Adipocyte (in vitro differentiated cells): ENCODE measurements around the gene DNAJB2.
"Not testable (repeated sequence)": the region's sequence is repeated elsewhere in the genome, so short reads cannot be mapped to it uniquely, and the experiment has no call there.

ENCODE experiments used
- DNase-seq: peaks from one replicate; pipeline ENCODE4 v3.0.0-alpha.2; 2015; ENCODE audit warnings: low read depth
- H3K27me3 ChIP-seq: replicated peaks from 2 replicates; pipeline ENCODE4 v1.7.0; 2013; ENCODE audit warnings: mild to moderate bottlenecking, low read length, moderate library complexity; ENCODE audit not compliant: control insufficient read depth, insufficient read depth
- H3K36me3 ChIP-seq: 2 replicates; pipeline ENCODE4 v1.7.0; 2013; ENCODE audit warnings: low read length, mild to moderate bottlenecking, moderate library complexity; ENCODE audit not compliant: control insufficient read depth, insufficient read depth, severe bottlenecking
- H3K4me1 ChIP-seq: 2 replicates; pipeline ENCODE4 v1.7.0; 2013; ENCODE audit warnings: mild to moderate bottlenecking, low read length, moderate library complexity; ENCODE audit not compliant: control insufficient read depth, insufficient read depth
- H3K4me3 ChIP-seq: 2 replicates; pipeline ENCODE4 v1.7.0; 2013; ENCODE audit warnings: mild to moderate bottlenecking, low read length, moderate library complexity
- H3K9ac ChIP-seq: 2 replicates; pipeline ENCODE4 v1.7.0; 2013; ENCODE audit warnings: mild to moderate bottlenecking, low read length, moderate library complexity
- H3K9me3 ChIP-seq: 2 replicates; pipeline ENCODE4 v1.7.0; 2013; ENCODE audit warnings: mild to moderate bottlenecking, low read length, moderate library complexity; ENCODE audit not compliant: control insufficient read depth

The DNAJB2 gene

GRCh38 chr2:219249203-219249980 is 29.8 kb upstream of the DNAJB2 start:
- Histone ChIP-seq H3K27me3 (no peaks in the 10 kb centered on the region), H3K9ac (peak overlapping the region; percentile 77), H3K4me1 (peaks cover 66% of the 10 kb centered on the region), H3K36me3 (peaks cover 13% of the 10 kb centered on the region), H3K9me3 (no peaks in the 10 kb centered on the region), H3K4me3 (peak overlapping the region; percentile 44)
- peak; percentile 78 for DNase-seq

DNA sequence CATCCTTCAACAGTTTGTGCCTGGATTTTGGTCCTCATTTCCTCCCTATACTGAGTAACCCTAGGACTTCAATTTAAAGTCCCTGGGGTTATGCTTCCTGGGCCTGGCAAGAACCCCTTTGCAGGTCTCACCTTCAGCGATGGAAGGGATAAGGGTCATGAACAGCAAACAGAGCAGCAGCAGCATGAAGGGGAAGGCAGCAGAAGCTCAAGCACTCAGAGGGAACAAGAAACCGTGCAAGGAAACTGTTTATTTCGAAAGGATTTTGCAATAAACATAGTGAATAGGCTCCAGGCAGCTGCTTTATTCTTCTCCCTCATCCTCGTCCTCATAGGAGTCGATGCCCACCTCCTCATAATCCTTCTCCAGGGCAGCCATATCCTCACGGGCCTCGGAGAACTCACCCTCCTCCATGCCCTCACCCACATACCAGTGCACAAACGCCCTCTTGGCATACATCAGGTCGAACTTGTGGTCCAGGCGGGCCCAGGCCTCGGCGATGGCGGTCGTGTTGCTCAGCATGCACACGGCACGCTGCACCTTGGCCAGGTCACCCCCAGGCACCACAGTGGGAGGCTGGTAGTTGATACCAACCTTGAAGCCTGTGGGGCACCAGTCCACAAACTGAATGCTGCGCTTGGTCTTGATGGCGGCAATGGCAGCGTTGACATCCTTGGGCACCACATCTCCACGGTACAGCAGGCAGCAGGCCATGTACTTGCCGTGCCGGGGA is 29.0 kb upstream of the DNAJB2 start:
- peak; percentile 22 for DNase-seq
- Histone ChIP-seq H3K4me1 (peaks cover 64% of the 10 kb centered on the region), H3K9ac (peak overlapping the region; percentile 77), H3K36me3 (peaks cover 13% of the 10 kb centered on the region), H3K4me3 (peak overlapping the region; percentile 44), H3K27me3 (no peaks in the 10 kb centered on the region), H3K9me3 (no peaks in the 10 kb centered on the region)

GRCh38 chr2:219251656-219252055 is 27.5 kb upstream of the DNAJB2 start:
- DNase-seq = no peak
- Histone ChIP-seq H3K4me1 (peaks cover 54% of the 10 kb centered on the region), H3K36me3 (peaks cover 13% of the 10 kb centered on the region), H3K4me3 (no peak overlapping the region), H3K9ac (no peak overlapping the region), H3K9me3 (no peaks in the 10 kb centered on the region), H3K27me3 (no peaks in the 10 kb centered on the region)

DNA sequence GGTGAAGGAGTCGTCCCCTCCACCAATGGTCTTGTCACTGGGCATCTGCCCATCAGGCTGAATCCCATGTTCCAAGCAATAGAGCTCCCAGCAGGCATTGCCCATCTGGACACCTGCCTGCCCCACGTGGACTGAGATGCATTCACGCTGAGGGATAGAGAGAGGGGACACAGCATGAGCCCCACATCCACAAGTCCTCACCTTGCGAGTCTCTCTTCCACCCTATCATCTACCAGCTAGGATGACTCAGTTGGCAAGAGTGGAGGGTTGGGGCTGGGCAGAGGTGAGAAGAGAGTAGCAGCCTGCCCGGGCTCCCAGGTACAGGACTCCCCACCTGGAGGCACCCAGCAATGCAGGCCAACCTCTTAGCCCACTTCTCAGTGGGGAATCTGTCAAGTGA is 27.1 kb upstream of the DNAJB2 start:
- peaks cover 50% of the 10 kb centered on the region for H3K4me1 ChIP-seq
- H3K27me3 ChIP-seq = no peaks in the 10 kb centered on the region
- H3K36me3 ChIP-seq = peaks cover 13% of the 10 kb centered on the region
- no peaks in the 10 kb centered on the region for H3K9me3 ChIP-seq
- H3K9ac ChIP-seq = no peak overlapping the region
- DNase-seq = no peak
- H3K4me3 ChIP-seq = no peak overlapping the region

DNA sequence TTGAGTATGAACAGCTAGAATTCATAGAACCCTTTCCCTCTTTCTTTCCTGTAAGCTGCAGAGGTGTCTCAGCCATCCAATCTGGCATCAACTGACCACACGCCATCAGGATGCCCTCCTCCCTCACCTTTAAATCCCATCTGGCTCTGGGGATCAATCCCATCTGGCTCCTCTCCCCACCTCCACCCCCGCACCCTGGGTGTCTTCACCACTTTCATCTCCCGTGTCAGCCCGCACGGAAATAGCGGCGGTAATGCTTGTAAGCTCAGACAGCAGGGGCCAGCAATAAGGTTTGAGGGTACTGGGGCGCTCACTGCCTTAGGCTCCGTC is 26.6 kb upstream of the DNAJB2 start:
- H3K27me3 ChIP-seq = no peaks in the 10 kb centered on the region
- H3K36me3 ChIP-seq = peaks cover 12% of the 10 kb centered on the region
- DNase-seq = no peak
- no peaks in the 10 kb centered on the region for H3K9me3 ChIP-seq
- peak overlapping the region; percentile 81 for H3K4me3 ChIP-seq
- H3K4me1 ChIP-seq = peaks cover 47% of the 10 kb centered on the region
- no peak overlapping the region for H3K9ac ChIP-seq

- peak; percentile 43 for DNase-seq
- H3K4me3 ChIP-seq = peak within 1 kb of the TSS; percentile 81
- H3K36me3 ChIP-seq = peaks cover 6% of the 10 kb centered on the region
- H3K9me3 ChIP-seq = no peaks in the 10 kb centered on the region
- peak within 1 kb of the TSS; percentile 61 for H3K9ac ChIP-seq
- H3K27me3 ChIP-seq = no peaks in the 10 kb centered on the region
- peaks cover 46% of the 10 kb centered on the region for H3K4me1 ChIP-seq
Observed at GRCh38 chr2:219252900-219253752, 26.0 kb upstream of the DNAJB2 start, which contains the start of gene TUBA4B. Gene TUBA4B, plus strand, starts transcription at chr2:219253243. Its CDS starts 165 bp downstream, at chr2:219253408.

DNA sequence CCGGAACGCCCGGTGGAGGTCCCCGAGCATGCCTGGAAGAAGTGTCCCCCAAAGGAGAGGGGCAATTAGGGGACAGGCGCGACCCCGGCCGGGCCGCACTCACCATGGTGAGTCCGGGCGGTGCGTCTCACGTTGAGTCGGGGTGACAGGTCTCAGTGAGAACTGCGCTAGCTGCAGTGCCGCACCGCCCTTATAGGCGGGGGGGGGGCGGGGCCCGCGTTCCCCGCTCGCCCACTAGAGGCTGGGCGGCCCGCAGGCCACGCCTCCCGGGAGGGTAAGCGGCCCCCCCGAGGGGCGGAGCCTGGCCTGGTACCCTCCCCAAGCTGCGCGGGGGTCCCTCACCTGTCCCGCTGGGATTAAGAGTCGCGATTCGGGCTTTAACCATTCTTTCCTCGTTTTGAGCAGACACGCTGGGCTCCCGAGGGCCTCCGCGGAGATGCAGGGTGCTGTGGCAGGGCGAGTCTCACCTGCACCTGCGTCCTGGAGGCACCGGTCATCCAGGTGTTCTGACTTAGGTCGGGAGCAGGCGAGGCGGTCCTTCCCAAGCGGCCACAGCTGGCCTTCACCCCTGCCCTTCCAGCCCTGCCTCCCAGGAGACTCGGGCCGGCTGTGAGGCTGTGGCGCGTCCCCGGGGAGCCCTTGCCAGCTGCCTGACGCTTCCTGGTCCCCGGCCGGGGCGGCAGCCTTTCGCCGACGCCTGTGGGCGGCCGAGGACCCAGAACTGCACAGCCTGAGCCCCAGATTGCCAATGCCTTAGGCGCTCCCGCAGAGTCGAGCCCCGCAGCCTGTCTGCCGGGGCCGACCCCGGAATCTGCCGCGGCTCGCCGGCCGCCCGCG is 25.2 kb upstream of the DNAJB2 start, which contains the start of gene TUBA4A:
TSS of gene TUBA4A (minus strand) at position 166 of the 837 bp plus-strand sequence. CDS start at position 106, 60 bp downstream.
- Histone ChIP-seq H3K4me1 (peaks cover 42% of the 10 kb centered on the region), H3K9ac (peak within 1 kb of the TSS; percentile 61), H3K27me3 (no peaks in the 10 kb centered on the region), H3K36me3 (peaks cover 3% of the 10 kb centered on the region), H3K9me3 (no peaks in the 10 kb centered on the region), H3K4me3 (peak within 1 kb of the TSS; percentile 81)
- peak; percentile 72 for DNase-seq

GRCh38 chr2:219254590-219255201 is 24.5 kb upstream of the DNAJB2 start:
- peaks cover 35% of the 10 kb centered on the region for H3K4me1 ChIP-seq
- H3K9ac ChIP-seq = peak overlapping the region; percentile 61
- peaks cover 3% of the 10 kb centered on the region for H3K36me3 ChIP-seq
- no peaks in the 10 kb centered on the region for H3K27me3 ChIP-seq
- no peaks in the 10 kb centered on the region for H3K9me3 ChIP-seq
- no peak for DNase-seq
- peak overlapping the region; percentile 81 for H3K4me3 ChIP-seq

GRCh38 chr2:219258942-219259341 is 20.2 kb upstream of the DNAJB2 start:
- not testable (repeated sequence) for DNase-seq, H3K27me3 ChIP-seq

More at GRCh38 chr2:219258942-219259341, 20.2 kb upstream of the DNAJB2 start:
- H3K36me3 ChIP-seq, H3K9ac ChIP-seq, H3K9me3 ChIP-seq, H3K4me3 ChIP-seq: not testable (repeated sequence)
- peaks cover 14% of the 10 kb centered on the region for H3K4me1 ChIP-seq
